ENCODE data around the gene EIF2B5.
A peak's percentile ranks its signal among the peaks of the same experiment; 100 is the strongest.
"Not testable (repeated sequence)": the region's sequence is repeated elsewhere in the genome, so short reads cannot be mapped to it uniquely, and the experiment has no call there.

The EIF2B5 gene

DNA sequence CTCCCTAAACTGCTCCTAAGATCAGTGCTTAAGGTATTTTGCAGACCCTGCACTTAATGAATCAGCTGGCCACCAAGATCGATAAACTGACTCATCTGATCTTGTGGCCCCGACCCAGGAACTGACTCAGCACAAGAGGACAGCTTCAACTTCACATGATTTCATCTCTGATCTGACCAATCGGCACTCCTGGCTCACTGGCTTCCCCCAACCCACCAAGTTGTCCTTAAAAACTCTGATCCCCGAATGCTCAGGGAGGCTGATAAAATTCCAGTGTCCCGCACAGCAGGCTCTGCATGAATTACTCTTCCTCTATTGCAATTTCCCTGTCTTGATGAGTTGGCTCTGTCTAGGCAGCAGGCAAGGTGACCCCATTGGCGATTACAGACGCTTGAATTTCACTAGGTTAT is 24.8 kb upstream of the EIF2B5 start:
- no peak overlapping the region for H3K4me3 ChIP-seq (ENCODE audit: low read length)
- TF ChIP-seq, protein P1, sequence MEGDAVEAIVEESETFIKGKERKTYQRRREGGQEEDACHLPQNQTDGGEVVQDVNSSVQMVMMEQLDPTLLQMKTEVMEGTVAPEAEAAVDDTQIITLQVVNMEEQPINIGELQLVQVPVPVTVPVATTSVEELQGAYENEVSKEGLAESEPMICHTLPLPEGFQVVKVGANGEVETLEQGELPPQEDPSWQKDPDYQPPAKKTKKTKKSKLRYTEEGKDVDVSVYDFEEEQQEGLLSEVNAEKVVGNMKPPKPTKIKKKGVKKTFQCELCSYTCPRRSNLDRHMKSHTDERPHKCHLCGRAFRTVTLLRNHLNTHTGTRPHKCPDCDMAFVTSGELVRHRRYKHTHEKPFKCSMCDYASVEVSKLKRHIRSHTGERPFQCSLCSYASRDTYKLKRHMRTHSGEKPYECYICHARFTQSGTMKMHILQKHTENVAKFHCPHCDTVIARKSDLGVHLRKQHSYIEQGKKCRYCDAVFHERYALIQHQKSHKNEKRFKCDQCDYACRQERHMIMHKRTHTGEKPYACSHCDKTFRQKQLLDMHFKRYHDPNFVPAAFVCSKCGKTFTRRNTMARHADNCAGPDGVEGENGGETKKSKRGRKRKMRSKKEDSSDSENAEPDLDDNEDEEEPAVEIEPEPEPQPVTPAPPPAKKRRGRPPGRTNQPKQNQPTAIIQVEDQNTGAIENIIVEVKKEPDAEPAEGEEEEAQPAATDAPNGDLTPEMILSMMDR (conservative IDR thresholded peaks at IDR 0.05; ENCODE audit: low read length), result no peak
- DNase-seq (ENCODE audit: low read depth), result peak; percentile 11

- no peak for DNase-seq (ENCODE audit: low read depth)
- H3K4me3 ChIP-seq (ENCODE audit: low read length), result no peak overlapping the region
- TF ChIP-seq, protein P1 (conservative IDR thresholded peaks at IDR 0.05; ENCODE audit: low read length), result no peak
These were observed 19.1 kb upstream of the EIF2B5 start for GRCh38 chr3:184116017-184116416.

GRCh38 chr3:184117636-184118035 is 17.5 kb upstream of the EIF2B5 start:
- TF ChIP-seq, protein P1 (conservative IDR thresholded peaks at IDR 0.05; ENCODE audit: low read length), result no peak
- H3K4me3 ChIP-seq (ENCODE audit: low read length), result no peak overlapping the region
- no peak for DNase-seq (ENCODE audit: low read depth)

DNA sequence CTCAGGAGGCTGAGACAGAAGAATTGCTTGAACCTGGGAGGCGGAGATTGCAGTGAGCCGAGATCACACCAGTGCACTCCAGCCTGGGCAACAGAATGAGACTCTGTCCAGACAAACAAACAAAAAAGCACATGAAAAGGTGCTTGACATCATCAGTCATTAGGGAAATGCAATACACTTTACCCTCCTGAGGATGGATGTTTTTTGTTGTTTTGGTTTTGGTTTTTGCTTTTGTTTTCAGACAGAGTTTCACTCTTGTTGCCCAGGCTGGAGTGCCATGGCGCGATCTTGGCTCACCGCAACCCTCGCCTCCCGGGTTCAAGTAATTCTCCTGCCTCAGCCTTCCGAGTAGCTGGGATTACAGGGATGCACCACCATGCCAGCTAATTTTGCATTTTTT is 14.1 kb upstream of the EIF2B5 start:
- H3K4me3 ChIP-seq (ENCODE audit: low read length); DNase-seq (ENCODE audit: low read depth): not testable (repeated sequence)

- no peak overlapping the region for H3K4me3 ChIP-seq (ENCODE audit: low read length)
- TF ChIP-seq, protein P1 (conservative IDR thresholded peaks at IDR 0.05; ENCODE audit: low read length), result no peak
- DNase-seq (ENCODE audit: low read depth), result no peak
These were observed 9.2 kb upstream of the EIF2B5 start for GRCh38 chr3:184126006-184126405.

GRCh38 chr3:184129012-184129411 is 6.1 kb upstream of the EIF2B5 start:
- peak; percentile 58 for DNase-seq (ENCODE audit: low read depth)
- TF ChIP-seq, protein P1 (conservative IDR thresholded peaks at IDR 0.05; ENCODE audit: low read length), result peak; percentile 48
- H3K4me3 ChIP-seq (ENCODE audit: low read length), result no peak overlapping the region

- TF ChIP-seq, protein P1 (conservative IDR thresholded peaks at IDR 0.05; ENCODE audit: low read length), result no peak
- no peak overlapping the region for H3K4me3 ChIP-seq (ENCODE audit: low read length)
- no peak for DNase-seq (ENCODE audit: low read depth)
These were observed 2.2 kb upstream of the EIF2B5 start for GRCh38 chr3:184132945-184133344.

Measured in AG10803 (cell line).